COLO668 (cell line): ENCODE measurements around the gene POLE3.
"Not testable (repeated sequence)": the region's sequence is repeated elsewhere in the genome, so short reads cannot be mapped to it uniquely, and the experiment has no call there.

Experiments used
- DNase-seq: peaks from one replicate; lab custom pipeline; 2025; ENCODE audit not compliant: unreplicated experiment; lab: John Stamatoyannopoulos, UW

POLE3 gene

DNA sequence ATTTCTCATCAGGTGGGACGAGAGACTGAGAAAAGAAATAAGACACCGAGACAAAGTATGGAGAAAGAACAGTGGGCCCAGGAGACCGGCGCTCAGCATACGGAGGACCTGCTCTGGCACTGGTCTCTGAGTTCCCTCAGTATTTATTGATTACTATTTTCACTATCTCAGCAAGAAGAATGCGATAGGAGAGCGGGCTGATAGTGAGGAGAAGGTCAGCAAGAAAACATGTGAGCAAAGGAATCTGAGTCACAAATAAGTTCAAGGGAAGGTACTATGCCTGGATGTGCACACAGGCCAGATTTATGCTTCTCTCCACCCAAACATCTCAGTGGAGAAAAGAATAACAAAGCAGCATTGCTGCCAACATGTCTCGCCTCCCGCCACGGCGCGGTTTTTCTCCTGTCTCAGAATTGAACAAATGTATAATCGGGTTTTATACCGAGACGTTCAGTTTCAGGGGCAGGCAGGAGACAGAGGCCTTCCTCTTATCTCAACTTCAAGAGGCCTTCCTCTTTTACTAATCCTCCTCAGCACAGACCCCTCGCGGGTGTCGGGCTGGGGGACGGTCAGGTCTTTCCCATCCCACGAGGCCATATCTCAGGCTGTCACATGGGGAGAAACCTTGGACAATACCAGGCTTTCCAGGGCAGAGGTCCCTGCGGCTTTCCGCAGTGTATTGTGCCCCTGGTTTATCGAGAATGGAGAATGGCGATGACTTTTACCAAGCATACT lies 31.2 kb downstream of the POLE3 start:
- not testable (repeated sequence) for DNase-seq

DNA sequence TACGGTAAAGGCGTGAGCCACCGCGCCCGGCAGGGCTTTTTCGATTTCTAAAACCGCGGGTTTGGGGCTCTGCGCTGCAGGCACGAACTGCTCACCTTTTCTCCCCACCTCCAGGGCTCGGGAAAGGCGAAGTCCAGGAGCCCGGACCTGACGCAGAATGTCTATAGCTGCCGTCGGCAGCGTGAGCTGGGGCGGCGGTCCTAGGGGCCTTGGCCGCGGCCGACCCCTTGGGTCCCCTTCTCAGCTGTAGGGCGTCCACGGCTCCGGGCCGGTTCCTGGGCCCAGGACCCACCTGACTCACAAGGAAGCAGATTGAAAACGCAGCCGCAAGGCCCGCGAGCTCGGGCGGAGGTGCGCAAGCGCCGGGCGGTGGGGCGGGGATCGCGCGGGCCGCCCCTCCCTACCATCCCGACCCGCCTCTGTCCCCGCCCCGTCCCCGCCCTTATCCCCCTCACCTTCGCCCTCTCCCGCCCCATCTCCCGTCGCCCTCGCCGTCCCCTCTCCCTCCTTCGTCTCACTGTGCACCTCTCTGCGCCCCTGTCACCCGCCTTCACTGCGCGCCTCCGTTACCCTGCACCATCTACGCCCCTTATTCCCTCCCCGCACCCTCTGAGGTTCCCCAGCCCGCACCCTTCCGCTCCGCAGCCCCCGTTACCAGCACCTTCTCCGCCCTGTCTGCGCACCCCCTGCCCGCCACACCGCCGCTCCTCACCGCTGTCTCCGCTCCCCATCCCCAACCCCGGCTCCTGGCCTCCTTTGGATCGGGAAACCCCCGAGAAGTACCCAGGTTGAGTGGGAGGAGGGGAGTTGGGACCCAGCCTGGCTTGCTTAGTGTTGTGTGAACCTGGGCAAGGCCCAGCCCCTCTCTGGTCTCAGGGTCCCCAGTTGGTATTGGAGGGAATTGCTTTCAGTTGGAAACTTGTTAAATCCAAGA lies 33.6 kb downstream of the POLE3 start, which contains the start of gene HDHD3:
TSS of gene HDHD3 (minus strand) at position 353 of the 934 bp plus-strand sequence. CDS start 2,632 bp downstream, outside the sequence.
- peak; percentile 85 for DNase-seq

DNA sequence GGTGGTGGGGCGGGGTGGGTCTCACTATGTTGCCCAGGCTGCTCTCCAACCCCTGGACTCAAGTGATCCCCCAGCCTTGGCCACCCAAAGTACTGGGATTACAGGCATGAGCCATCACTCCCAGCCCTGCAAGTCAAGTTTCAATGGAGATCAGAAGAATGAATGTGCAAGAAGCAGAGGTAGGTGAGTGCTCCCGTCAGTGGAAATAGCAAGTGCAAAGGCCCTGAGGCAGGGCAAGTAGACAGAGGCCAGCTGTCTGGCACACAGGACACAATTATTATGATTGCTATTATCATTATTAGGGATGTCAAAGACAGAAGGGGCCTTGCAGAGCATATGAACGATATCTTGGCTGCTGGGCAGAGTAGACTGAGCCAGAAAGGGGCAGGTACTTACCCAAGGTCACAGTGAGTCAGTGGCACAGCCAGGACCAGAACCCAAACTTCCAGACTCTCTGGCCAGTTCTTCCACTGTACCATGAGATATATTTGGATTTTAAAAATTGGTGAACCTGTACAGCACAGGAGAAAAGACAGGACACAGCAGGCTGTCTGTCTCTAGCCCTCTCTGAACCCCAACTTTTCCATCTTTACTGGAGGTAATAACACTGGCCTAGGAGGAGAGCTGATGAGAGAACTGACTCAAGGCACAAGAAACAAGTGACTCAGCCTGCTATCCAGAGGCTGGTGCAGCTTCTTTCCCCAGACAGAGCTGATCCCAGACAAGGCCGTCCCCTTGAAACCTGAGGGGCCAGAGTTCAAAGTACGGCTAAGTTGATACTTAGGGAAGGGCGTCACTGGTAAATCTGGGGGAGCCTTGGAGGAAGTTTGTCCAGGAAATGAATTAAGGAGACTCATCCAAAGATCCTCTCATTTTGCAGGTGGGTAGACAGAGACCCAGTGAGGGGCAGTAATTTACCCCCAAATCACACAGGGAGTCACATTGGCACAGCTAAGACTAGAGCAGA lies 35.1 kb downstream of the POLE3 start:
- DNase-seq: no peak

DNA sequence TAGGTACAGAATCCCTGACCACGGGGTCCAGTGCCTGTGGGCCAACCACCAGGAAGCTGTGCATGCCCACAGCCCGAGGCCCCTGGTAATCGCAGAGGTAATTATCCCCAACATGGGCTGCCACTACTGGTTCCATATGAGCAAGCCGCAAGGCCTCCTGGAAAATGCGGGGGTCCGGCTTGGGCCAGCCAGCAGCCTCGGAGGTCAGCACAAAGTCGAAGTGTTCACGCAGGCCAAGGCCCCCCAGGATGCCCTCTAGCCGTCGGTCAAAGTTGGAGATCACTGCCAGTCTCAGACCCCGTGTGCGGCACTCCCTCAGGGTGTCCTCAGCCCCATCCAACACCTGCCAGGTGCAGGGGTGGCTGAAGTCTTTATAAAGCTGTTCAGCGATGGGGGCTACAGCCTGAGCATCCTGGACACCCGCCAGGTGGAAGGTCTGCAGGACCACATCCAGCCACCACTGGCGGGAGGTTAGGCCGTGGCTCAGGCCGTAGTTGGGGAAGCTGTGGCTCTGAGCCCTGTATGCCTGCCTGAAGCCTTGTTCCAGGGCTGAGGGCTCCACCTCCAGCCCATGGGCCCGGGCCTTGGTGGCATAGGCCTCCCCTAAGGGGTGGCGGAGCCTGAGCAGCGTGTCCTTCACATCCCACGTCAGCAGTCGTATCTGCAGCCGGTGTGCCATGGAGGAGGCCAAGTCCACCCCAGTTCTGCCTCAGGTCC lies 36.6 kb downstream of the POLE3 start:
- DNase-seq: no peak

GRCh38 chr9:113373256-113373655 lies 37.2 kb downstream of the POLE3 start:
- DNase-seq: no peak

- DNase-seq: no peak
Measured at GRCh38 chr9:113372059-113372458, 38.4 kb downstream of the POLE3 start.

GRCh38 chr9:113370806-113371325 lies 39.6 kb downstream of the POLE3 start:
- DNase-seq: no peak

DNA sequence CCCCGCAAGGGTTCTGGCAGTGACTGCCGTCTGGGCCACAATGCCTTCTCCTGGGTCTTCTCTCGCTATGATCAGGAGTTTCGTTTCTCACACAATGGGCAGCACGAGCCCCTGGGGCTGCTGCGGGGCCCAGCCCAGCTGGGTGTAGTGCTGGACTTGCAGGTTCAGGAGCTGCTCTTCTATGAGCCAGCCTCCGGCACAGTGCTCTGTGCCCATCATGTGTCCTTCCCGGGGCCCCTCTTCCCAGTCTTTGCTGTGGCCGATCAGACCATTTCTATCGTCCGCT lies 40.7 kb downstream of the POLE3 start:
- DNase-seq: no peak

DNA sequence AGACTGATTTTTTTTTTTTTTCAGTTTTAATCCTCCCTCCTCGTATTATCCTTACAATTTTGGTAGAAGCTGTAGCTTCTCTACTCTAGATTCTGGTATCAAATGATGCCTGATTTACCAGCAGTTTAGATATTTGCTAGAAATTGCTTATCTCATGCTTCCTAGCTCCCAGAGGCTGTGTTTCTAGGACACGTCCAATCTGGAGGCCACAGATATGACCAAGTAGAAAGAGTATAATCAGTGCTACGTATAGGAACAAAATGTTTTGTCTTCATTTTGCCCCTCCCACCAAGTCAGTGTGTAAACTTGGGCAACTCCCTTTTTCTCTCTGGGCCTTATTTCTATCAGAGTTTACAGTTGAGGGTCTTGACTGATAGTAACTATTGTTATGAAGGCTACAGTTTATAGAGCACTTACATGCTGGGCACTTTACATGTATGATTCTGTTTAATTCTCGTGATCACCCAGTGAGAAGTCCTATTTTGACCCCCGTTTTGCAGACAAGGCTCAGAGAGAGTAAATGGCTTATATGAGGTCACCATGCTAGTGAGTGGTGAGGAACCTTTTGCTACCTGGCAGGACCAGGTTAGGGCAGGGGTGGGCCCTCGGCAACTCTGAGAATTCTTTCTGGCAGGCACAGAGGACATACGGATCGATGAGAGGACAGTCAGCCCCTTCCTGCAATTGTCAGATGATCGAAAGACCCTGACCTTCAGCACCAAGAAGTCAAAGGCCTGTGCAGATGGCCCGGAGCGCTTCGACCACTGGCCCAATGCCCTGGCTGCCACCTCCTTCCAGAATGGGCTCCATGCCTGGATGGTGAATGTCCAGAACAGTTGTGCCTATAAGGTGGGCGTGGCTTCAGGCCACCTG lies 41.3 kb downstream of the POLE3 start:
- no peak for DNase-seq

GRCh38 chr9:113368348-113368981 lies 42.0 kb downstream of the POLE3 start:
- DNase-seq: no peak

DNA sequence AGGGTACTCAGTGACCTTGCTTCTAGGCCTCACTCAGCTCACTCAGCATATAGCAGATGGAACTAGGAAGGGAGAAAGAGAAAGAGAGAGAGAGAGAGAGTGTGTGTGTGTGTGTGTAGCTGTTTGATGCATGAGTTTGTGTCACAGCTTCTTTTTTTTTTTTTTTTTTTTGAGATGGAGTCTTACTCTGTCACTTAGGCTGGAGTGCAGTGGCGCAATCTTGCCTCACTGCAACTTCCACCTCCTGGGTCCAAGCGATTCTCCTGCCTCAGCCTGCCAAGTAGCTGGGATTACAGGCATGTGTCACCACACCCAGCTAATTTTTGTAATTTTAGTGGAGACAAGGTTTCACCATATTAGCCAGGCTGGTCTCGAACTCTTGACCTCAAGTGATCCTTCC lies 44.8 kb downstream of the POLE3 start:
- not testable (repeated sequence) for DNase-seq

DNA sequence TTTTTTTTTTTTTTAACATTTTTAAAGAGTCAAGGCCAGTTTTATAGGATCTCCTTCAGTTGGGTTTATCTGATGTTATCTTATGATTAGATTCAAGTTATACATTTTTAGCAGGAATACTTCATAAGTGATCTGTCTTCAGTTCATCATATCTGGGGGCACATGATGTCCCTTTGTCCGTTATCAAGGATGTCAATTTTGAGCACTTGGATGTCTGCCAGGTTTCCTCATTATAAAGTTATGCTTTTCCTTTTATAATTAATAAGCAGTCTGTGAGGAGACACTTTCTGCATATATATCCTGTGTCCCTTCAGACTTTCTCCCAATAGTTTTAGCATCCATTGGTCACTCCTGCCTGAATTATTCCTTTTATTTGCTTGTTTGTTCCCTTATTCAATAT lies 45.5 kb downstream of the POLE3 start:
- DNase-seq: no peak

- DNase-seq: no peak
Measured at GRCh38 chr9:113363336-113363735, 47.1 kb downstream of the POLE3 start.

DNA sequence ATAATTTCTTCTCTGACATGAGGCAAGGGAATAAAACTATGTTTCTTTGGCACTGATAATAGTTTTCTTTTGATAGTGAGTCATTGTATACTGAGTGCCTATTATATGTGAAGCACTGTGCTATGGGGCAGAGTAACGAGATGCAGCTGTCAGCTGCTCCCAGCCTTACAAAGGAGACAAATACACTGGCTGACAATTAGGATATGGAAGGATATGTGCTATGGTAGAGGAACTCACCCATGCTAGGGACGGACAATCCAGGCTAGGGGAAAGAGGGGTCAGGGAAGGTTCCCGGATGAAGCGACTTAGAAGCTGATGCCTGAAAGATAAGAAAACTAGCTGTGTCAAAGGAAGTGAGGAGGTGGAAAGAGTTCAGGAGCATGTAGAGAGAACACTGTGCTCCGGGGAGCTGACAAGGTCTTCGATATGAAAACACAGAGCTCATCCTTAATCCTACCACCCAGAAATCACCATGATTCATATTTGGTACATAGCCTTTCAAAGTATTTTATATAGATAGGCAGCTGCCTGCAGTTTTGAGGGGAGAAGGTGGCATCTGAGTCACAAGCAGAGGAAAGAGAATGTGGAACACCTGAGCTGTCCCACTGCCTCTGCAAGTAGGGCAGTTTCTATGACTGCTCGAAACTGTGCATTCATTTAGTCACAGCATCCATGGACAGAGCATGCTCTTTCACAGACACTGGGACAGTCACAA lies 49.0 kb downstream of the POLE3 start:
- peak; percentile 28 for DNase-seq

DNA sequence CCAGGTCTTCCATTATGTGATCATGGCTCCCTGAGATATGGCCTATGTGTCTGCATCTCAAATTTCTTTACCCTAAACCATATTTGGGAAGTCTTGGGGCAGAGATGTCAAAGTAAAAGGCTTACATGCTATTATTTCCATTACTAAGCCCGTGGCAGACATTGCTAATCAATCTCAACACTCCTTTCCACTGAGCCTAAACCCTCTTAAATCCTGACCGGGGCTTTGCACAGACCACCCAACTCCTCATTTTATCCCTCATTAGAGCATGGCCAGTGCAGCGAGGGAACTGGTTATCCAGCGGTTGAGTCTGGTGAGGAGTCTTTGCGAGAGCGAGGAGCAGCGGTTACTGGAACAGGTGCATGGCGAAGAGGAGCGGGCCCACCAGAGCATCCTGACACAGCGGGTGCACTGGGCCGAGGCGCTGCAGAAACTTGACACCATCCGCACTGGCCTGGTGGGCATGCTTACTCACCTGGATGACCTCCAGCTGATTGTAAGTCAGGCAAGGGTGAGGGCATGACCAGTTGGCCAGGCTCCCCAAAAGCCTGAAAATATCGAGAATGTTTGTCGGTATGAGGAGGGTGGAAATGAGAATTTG lies 50.1 kb downstream of the POLE3 start:
- no peak for DNase-seq

- DNase-seq: no peak
Measured at GRCh38 chr9:113359385-113359784, 51.1 kb downstream of the POLE3 start.
